GM21825 (cell line): ENCODE measurements around the gene TMEM174.

Experiments used
- ATAC-seq: cut with Tn5 transposase; IDR thresholded peaks from one replicate; pipeline ENCODE4 v1.9.1; 2021; ENCODE audit warnings: mild to moderate bottlenecking, moderate library complexity; ENCODE audit not compliant: unreplicated experiment

The TMEM174 gene, protein sequence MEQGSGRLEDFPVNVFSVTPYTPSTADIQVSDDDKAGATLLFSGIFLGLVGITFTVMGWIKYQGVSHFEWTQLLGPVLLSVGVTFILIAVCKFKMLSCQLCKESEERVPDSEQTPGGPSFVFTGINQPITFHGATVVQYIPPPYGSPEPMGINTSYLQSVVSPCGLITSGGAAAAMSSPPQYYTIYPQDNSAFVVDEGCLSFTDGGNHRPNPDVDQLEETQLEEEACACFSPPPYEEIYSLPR

GRCh38 chr5:73172951-73173350, at the start of gene TMEM174:
TMEM174 (plus strand) TSS chr5:73173193; CDS start chr5:73173244, 51 bp downstream.
- no peak for ATAC-seq

- no peak for ATAC-seq
Measured at GRCh38 chr5:73125289-73125688, 47.7 kb upstream of the TMEM174 start.

- no peak for ATAC-seq
Measured at GRCh38 chr5:73126381-73126780, 46.6 kb upstream of the TMEM174 start.

DNA sequence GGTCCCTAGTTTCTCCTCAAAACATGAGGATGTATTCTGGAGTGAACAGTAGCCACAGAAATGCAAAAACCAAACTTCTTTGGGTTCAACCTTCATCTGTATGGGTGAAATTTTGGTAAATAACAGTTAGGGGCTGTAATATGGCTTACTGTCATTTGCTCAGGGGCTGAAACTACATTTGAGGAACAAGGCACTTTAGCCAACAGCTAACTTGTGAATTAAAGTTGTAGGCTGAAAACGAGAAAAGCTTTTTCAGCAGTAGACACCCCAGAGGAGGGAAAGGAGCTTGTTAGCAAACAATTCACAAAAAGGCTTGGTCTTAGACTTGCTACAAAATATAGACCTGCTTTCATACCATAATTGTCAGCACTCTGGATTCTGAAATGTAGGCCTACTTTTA, 46.0 kb upstream of the TMEM174 start:
- no peak for ATAC-seq

DNA sequence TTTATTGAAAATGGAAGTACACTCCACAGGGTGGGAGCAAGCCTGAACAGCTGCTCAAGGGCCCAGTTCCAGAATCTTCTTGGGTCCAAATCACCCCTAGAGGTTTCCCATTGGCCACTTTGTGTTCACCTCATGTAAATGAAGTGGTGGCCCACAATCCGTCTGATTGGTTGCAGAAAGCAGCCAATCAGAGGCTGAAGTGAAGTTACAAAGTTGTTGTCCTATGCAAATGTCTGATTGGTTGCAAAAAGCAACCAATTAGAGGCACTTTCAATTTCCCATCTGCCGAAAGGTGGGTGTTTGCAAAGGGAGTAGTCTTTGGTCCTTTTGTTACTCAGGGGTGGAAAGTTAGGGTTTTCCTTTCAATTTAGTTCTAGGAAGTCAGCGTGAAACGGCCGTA, 43.9 kb upstream of the TMEM174 start:
- ATAC-seq: no peak

- no peak for ATAC-seq
Measured at GRCh38 chr5:73130811-73131210, 42.2 kb upstream of the TMEM174 start.

DNA sequence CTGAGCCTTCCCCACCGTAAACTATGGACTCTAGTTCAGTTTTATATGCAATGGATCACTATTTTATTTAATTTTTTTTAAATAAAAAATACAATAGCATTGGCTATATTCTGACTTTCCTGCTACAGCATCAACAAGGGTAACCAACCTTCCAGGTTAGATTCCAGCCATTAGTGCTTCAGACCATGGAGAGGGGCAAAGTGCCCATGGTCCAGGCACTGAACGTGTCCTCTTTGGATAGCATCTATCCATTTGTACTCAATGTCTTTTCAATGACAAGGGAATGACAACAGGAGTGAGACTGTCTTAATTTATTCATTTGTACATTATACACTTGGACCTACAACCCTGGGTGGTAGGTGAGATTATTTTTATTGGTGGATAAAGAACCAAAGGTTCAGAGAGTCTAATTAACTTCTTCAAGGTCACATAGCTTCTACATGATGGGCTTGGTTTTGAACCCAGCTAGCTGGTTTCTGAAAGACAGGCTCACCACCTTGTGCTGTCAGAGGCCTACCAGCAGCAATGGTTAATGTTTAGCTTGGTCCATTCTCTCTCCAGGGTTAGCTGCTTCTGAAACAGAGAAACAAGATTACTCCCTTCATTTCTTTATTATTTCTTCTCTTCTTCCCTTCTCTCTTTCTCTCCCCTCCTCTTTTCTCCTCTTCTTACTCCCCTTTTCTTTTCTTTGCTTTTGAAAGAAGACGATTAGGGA, 41.1 kb upstream of the TMEM174 start:
- no peak for ATAC-seq

- ATAC-seq: no peak
Measured at GRCh38 chr5:73132759-73133158, 40.2 kb upstream of the TMEM174 start.

DNA sequence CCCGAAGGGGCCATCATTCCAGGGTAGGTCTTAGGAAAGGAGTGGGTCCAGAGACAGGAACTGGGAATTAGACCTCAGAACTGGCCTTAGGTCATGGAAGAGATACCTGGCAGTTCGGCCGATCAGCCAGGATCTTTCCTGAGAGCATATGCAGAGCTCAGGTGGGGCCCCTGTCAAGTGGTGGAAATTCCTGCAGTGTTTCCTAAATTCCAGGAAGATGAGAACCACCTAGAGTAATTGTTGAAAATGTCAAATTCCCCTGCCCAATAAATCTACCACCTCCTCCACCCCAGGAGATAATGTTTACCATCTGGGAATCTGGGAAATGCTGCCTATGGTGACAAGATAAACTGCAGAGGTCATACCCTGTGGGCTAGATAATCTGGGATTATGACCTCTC, 38.0 kb upstream of the TMEM174 start:
- ATAC-seq: no peak

- ATAC-seq: no peak
Measured at GRCh38 chr5:73135429-73136054, 37.5 kb upstream of the TMEM174 start.

GRCh38 chr5:73136055-73136562, 36.9 kb upstream of the TMEM174 start:
- no peak for ATAC-seq

GRCh38 chr5:73137563-73138530, 35.1 kb upstream of the TMEM174 start:
- no peak for ATAC-seq

DNA sequence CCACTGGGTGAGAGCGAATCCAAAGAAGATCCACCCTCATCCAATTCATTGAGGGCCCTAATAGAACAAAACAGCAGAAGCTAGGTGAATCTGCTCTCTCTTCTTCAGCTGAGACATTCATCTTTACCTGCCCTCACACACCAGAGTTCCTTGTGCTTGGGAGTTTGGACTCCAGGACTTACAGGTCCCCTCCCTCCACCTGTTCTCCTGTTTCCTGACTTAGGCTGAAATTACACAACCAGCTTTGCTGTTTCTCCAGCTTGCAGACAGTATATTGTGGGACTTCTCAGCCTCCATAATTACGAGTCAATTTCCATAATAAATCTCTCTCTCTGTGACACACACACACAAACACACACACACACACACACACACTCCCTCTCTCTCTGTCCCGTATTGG, 33.5 kb upstream of the TMEM174 start:
- no peak for ATAC-seq

- no peak for ATAC-seq
Measured at GRCh38 chr5:73140801-73141200, 32.2 kb upstream of the TMEM174 start.

GRCh38 chr5:73142035-73142434, 31.0 kb upstream of the TMEM174 start:
- ATAC-seq: no peak

GRCh38 chr5:73143716-73144115, 29.3 kb upstream of the TMEM174 start:
- ATAC-seq: no peak

DNA sequence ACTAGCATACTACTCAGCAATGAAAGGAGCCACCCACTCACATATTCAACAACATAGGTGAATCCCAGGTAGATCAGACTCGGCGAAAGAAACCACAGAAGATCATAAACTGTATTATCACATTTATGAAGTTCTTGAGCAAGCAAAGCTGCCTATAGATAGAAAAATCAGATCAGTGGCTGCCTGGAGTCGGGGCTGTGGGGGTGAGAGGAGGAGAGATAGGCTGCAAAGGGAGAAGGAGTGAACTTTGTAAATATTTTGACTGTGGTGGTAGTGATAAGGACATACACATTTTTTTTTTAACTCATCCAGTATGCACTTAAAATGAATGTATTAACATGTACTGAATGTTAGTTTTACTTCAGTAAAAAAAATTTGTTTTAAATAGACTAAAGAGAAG, 23.5 kb upstream of the TMEM174 start:
- ATAC-seq: no peak

DNA sequence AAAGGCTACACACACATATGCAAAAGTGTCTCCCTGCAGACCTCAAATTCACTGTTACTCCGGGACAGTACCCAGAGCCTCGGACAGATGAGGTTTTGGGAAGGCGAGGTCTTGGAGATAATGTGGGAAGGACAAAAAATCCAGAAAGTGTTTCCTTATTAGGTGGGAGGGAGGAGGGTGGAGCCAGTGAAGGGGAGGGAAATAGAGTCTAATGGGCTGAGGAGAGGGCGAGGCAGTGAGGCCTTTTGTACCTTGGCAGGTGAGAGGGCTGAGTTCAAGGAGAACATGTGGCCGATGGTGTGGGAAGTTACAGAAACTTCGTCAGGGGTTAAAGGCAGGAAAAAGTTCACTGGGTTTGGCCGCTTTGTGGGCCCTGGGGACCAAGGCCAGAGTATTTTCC, 22.1 kb upstream of the TMEM174 start:
- no peak for ATAC-seq

GRCh38 chr5:73151766-73152410, 21.1 kb upstream of the TMEM174 start:
- no peak for ATAC-seq
